ENCODE results near the gene TMEM179.

- TF ChIP-seq, protein P1, sequence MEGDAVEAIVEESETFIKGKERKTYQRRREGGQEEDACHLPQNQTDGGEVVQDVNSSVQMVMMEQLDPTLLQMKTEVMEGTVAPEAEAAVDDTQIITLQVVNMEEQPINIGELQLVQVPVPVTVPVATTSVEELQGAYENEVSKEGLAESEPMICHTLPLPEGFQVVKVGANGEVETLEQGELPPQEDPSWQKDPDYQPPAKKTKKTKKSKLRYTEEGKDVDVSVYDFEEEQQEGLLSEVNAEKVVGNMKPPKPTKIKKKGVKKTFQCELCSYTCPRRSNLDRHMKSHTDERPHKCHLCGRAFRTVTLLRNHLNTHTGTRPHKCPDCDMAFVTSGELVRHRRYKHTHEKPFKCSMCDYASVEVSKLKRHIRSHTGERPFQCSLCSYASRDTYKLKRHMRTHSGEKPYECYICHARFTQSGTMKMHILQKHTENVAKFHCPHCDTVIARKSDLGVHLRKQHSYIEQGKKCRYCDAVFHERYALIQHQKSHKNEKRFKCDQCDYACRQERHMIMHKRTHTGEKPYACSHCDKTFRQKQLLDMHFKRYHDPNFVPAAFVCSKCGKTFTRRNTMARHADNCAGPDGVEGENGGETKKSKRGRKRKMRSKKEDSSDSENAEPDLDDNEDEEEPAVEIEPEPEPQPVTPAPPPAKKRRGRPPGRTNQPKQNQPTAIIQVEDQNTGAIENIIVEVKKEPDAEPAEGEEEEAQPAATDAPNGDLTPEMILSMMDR (IDR thresholded peaks at IDR 0.05), result no peak
- TF ChIP-seq EP300 (IDR thresholded peaks at IDR 0.05), result no peak
- no peak for TF ChIP-seq POLR2A (IDR thresholded peaks at IDR 0.05)
Observed at GRCh38 chr14:104574978-104575583, 29.5 kb downstream of the TMEM179 start.

All from ovary (tissue), 3 donors.